ENCODE measurements around the gene ZNF483.

DNA sequence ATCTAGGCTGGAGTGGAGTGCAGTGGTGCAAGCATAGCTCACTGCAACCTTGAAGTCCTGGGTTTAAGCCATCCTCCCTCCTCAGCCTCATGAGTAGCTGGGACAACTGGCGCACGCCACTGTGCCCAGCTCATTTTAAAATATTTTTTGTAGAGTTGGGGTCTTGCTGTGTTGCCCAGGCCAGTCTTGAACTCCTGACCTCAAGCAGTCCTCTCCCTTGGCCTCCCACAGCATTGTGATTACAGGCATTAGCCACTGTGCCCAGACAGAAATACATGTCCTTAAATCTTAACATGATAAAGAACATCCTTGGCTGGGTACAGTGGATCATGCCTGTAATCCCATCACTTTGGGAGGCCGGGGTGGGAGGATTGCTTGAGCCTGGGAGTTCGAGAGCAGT, 6.7 kb downstream of the ZNF483 start:
- TF ChIP-seq EP300 (IDR thresholded peaks at IDR 0.05), result no peak
- TF ChIP-seq, protein P1, sequence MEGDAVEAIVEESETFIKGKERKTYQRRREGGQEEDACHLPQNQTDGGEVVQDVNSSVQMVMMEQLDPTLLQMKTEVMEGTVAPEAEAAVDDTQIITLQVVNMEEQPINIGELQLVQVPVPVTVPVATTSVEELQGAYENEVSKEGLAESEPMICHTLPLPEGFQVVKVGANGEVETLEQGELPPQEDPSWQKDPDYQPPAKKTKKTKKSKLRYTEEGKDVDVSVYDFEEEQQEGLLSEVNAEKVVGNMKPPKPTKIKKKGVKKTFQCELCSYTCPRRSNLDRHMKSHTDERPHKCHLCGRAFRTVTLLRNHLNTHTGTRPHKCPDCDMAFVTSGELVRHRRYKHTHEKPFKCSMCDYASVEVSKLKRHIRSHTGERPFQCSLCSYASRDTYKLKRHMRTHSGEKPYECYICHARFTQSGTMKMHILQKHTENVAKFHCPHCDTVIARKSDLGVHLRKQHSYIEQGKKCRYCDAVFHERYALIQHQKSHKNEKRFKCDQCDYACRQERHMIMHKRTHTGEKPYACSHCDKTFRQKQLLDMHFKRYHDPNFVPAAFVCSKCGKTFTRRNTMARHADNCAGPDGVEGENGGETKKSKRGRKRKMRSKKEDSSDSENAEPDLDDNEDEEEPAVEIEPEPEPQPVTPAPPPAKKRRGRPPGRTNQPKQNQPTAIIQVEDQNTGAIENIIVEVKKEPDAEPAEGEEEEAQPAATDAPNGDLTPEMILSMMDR (IDR thresholded peaks at IDR 0.05), result no peak
- TF ChIP-seq POLR2A (IDR thresholded peaks at IDR 0.05), result no peak

Data from ovary (tissue), 3 donors.